Neural progenitor cell (in vitro differentiated cells): ENCODE data around the gene BEAN1. TPM values are rescaled to one million over a fixed set of nuclear protein-coding genes. Genes with fewer than 3 reads are reported as not detected.

Experiments used
- DNase-seq: peaks from one replicate; pipeline ENCODE4 v3.0.0-alpha.2; 2016; ENCODE audit warnings: low spot score
- H2AFZ ChIP-seq: fragments of 200-600 bp; sonication (generic); replicated peaks from 2 replicates; pipeline ENCODE4 v1.6.1; 2016; ENCODE audit warnings: antibody characterized with exemption
- H3F3A ChIP-seq: fragments of 200-600 bp; sonication (generic); 2 replicates; pipeline ENCODE4 v1.6.1; 2016; ENCODE audit warnings: antibody characterized with exemption, low read depth
- H3K27ac ChIP-seq: fragments of 200-600 bp; sonication (generic); 2 replicates; pipeline ENCODE4 v1.5.1; 2016; ENCODE audit warnings: mild to moderate bottlenecking
- H3K27me3 ChIP-seq: fragments of 200-600 bp; sonication (generic); 2 replicates; pipeline ENCODE4 v1.6.1; 2016; ENCODE audit warnings: mild to moderate bottlenecking, moderate library complexity
- H3K36me3 ChIP-seq: fragments of 200-600 bp; sonication (generic); 2 replicates; pipeline ENCODE4 v1.5.1; 2016
- H3K4me1 ChIP-seq: fragments of 200-600 bp; sonication (generic); 2 replicates; pipeline ENCODE4 v1.6.1; 2016; ENCODE audit warnings: mixed run types
- H3K4me2 ChIP-seq: fragments of 200-600 bp; sonication (generic); 2 replicates; pipeline ENCODE4 v1.6.1; 2016
- H3K4me3 ChIP-seq: fragments of 200-600 bp; sonication (generic); 2 replicates; pipeline ENCODE4 v1.5.1; 2016
- H3K79me2 ChIP-seq: fragments of 200-600 bp; sonication (generic); 2 replicates; pipeline ENCODE4 v1.6.1; 2016; ENCODE audit warnings: low read depth
- H3K9ac ChIP-seq: fragments of 200-600 bp; sonication (generic); 2 replicates; pipeline ENCODE4 v1.6.1; 2016
- H3K9me3 ChIP-seq: fragments of 200-600 bp; sonication (generic); 2 replicates; pipeline ENCODE4 v1.5.1; 2016; ENCODE audit warnings: low read depth
- H4K20me1 ChIP-seq: fragments of 200-600 bp; sonication (generic); 2 replicates; pipeline ENCODE4 v1.6.1; 2016; ENCODE audit warnings: low read depth
- H3K27ac Mint-ChIP-seq: 3 replicates; pipeline ENCODE4 v1.8.0; 2021; ENCODE audit warnings: mixed read lengths
- H3K27me3 Mint-ChIP-seq: 2 replicates; pipeline ENCODE4 v1.8.0; 2022; ENCODE audit warnings: low read depth, mild to moderate bottlenecking, inconsistent platforms, moderate library complexity, mixed read lengths; ENCODE audit not compliant: insufficient read depth
- H3K36me3 Mint-ChIP-seq: 3 replicates; pipeline ENCODE4 v1.8.0; 2021; ENCODE audit warnings: mixed read lengths
- H3K4me1 Mint-ChIP-seq: 3 replicates; pipeline ENCODE4 v1.8.0; 2021; ENCODE audit warnings: mixed read lengths
- H3K4me3 Mint-ChIP-seq: 3 replicates; pipeline ENCODE4 v1.8.0; 2021; ENCODE audit warnings: mild to moderate bottlenecking, moderate library complexity, mixed read lengths
- H3K9me3 Mint-ChIP-seq: 3 replicates; pipeline ENCODE4 v1.8.0; 2020; ENCODE audit warnings: mixed read lengths
- CTCF ChIP-seq: fragments of 200-600 bp; sonication (generic); IDR thresholded peaks from 2 replicates; pipeline ENCODE4 v1.5.1; 2017; ENCODE audit warnings: antibody characterized with exemption, mild to moderate bottlenecking
- EZH2 ChIP-seq: fragments of 200-600 bp; sonication (generic); IDR thresholded peaks from 2 replicates; pipeline ENCODE4 v1.6.1; 2017; ENCODE audit warnings: antibody characterized with exemption, mild to moderate bottlenecking, moderate library complexity
- EZH2phosphoT487 ChIP-seq: fragments of 200-600 bp; sonication (generic); IDR thresholded peaks from 2 replicates; pipeline ENCODE4 v1.6.1; 2017; ENCODE audit warnings: antibody characterized with exemption
- total RNA-seq: library from RNA; depleted of rRNA; stranded (reverse); fragments of >200 nt; gene quantifications from 2 replicates; pipeline ENCODE4 v1.2.3, GENCODE V29; 2015; ENCODE audit warnings: low replicate concordance

Gene BEAN1
- total RNA-seq, 1 donor from 2014 or later = 0.32 TPM

GRCh38 chr16:66468321-66468965 is 41.3 kb downstream of the BEAN1 start:
- no peak for TF ChIP-seq CTCF
- no peak for TF ChIP-seq EZH2phosphoT487
- no peak for TF ChIP-seq EZH2

DNA sequence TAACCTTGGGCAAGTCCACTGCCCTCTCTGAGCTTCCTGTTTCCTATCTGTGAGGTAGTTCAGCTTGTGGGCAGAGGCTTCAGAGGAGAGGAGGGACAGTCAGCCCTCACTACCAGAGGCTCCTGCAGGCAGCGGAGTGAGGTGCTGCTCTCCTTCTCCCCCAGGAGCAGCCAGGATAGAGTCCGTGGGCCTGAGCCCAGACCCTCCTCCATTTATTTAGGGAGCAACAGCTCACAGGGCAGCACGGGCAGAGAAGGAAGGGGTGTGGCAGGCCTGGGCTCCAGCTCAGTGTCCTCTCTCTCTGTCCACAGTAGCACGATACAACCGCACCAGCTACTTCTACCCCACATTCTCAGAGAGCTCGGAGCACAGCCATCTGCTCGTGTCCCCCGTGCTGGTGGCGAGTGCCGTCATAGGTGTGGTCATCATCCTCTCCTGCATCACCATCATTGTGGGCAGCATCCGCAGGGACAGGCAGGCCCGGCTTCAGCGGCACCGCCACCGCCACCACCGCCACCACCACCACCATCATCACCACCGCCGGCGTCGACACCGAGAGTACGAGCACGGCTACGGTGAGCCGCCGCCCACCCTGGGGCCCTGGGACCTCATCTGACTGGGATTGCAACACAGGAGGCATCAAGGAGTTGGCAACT is 42.3 kb downstream of the BEAN1 start:
- no peak overlapping the region for H3K4me2 ChIP-seq
- H3K27me3 Mint-ChIP-seq = peaks cover 3% of the 10 kb centered on the region
- no peak overlapping the region for H3K4me3 Mint-ChIP-seq
- H3K9me3 Mint-ChIP-seq = peaks cover 2% of the 10 kb centered on the region
- no peaks in the 10 kb centered on the region for H3K9me3 ChIP-seq
- no peak overlapping the region for H3K27ac ChIP-seq
- no peak overlapping the region for H3K4me3 ChIP-seq
- H2AFZ ChIP-seq = no peak overlapping the region
- no peak overlapping the region for H3K27ac Mint-ChIP-seq
- no peaks in the 10 kb centered on the region for H3K36me3 Mint-ChIP-seq
- no peak for DNase-seq
- H3K79me2 ChIP-seq = no peaks in the 10 kb centered on the region
- H3K36me3 ChIP-seq = no peaks in the 10 kb centered on the region
- TF ChIP-seq EZH2phosphoT487 (no peak), CTCF (no peak), EZH2 (no peak)
- H3F3A ChIP-seq = no peaks in the 10 kb centered on the region
- no peak overlapping the region for H3K9ac ChIP-seq
- peaks cover 3% of the 10 kb centered on the region for H3K4me1 Mint-ChIP-seq
- no peaks in the 10 kb centered on the region for H4K20me1 ChIP-seq
- no peaks in the 10 kb centered on the region for H3K4me1 ChIP-seq
- no peaks in the 10 kb centered on the region for H3K27me3 ChIP-seq

More at GRCh38 chr16:66468321-66468965, 41.3 kb downstream of the BEAN1 start:
- no peak overlapping the region for H2AFZ ChIP-seq
- Mint-ChIP-seq H3K36me3 (no peaks in the 10 kb centered on the region), H3K4me1 (peaks cover 3% of the 10 kb centered on the region), H3K4me3 (no peak overlapping the region), H3K27me3 (peaks cover 3% of the 10 kb centered on the region), H3K27ac (no peak overlapping the region), H3K9me3 (peaks cover 2% of the 10 kb centered on the region)
- no peaks in the 10 kb centered on the region for H3F3A ChIP-seq
- no peaks in the 10 kb centered on the region for H3K79me2 ChIP-seq
- no peaks in the 10 kb centered on the region for H4K20me1 ChIP-seq
- no peak for DNase-seq
- no peaks in the 10 kb centered on the region for H3K9me3 ChIP-seq
- no peak overlapping the region for H3K4me2 ChIP-seq
- no peak overlapping the region for H3K9ac ChIP-seq
- no peaks in the 10 kb centered on the region for H3K36me3 ChIP-seq
- no peaks in the 10 kb centered on the region for H3K4me1 ChIP-seq
- no peak overlapping the region for H3K27ac ChIP-seq
- H3K4me3 ChIP-seq = no peak overlapping the region
- H3K27me3 ChIP-seq = peaks cover 6% of the 10 kb centered on the region

DNA sequence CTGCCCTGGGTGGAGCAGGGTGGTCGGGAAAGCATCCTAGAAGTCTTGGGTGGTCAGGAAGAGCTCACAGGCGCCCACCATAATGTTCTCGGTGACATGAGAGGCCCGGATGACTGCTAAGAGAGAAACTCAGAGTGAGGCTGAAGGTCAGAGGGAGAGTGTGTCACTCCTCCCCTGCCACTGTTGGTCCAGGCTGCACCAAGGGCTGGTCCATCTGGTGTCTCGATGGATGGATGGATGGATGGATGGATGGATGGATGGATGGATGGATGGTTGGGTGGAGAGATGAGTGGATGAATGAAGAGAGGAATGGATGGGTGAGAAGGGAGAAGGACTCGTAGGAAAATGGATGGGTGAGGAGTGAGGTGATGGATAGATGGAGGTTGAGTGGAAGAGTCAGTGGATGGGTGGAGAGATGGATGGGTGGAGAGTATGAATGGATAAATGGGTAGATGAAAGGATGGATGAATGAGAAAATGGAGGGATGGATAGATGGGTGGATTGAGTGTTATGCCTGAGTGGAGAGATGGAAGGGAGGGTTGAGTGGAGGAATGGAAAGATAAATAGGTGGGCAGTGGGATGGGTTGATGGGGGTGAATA is 43.0 kb downstream of the BEAN1 start:
- no peak for DNase-seq
- H3F3A ChIP-seq = no peaks in the 10 kb centered on the region
- no peaks in the 10 kb centered on the region for H3K9me3 ChIP-seq
- H3K27me3 ChIP-seq = no peaks in the 10 kb centered on the region
- no peaks in the 10 kb centered on the region for H3K4me1 ChIP-seq
- no peak overlapping the region for H3K27ac ChIP-seq
- no peak overlapping the region for H3K4me3 ChIP-seq
- H3K27me3 Mint-ChIP-seq = peaks cover 3% of the 10 kb centered on the region
- TF ChIP-seq EZH2phosphoT487 (no peak), CTCF (no peak), EZH2 (no peak)
- H3K79me2 ChIP-seq = no peaks in the 10 kb centered on the region
- no peaks in the 10 kb centered on the region for H4K20me1 ChIP-seq
- H3K9ac ChIP-seq = no peak overlapping the region
- no peaks in the 10 kb centered on the region for H3K36me3 Mint-ChIP-seq
- H3K36me3 ChIP-seq = no peaks in the 10 kb centered on the region
- H3K4me1 Mint-ChIP-seq = peaks cover 7% of the 10 kb centered on the region
- H2AFZ ChIP-seq = no peak overlapping the region
- peaks cover 2% of the 10 kb centered on the region for H3K9me3 Mint-ChIP-seq
- no peak overlapping the region for H3K27ac Mint-ChIP-seq
- H3K4me3 Mint-ChIP-seq = no peak overlapping the region
- H3K4me2 ChIP-seq = no peak overlapping the region
